Inflammatory macrophage (primary cell): ENCODE results near the gene SSC5D.

ENCODE experiments used
- DNase-seq, 2 donors: peaks; one replicate each; pipeline ENCODE4 v3.0.0-alpha.2; 2020 to 2022

SSC5D gene

DNA sequence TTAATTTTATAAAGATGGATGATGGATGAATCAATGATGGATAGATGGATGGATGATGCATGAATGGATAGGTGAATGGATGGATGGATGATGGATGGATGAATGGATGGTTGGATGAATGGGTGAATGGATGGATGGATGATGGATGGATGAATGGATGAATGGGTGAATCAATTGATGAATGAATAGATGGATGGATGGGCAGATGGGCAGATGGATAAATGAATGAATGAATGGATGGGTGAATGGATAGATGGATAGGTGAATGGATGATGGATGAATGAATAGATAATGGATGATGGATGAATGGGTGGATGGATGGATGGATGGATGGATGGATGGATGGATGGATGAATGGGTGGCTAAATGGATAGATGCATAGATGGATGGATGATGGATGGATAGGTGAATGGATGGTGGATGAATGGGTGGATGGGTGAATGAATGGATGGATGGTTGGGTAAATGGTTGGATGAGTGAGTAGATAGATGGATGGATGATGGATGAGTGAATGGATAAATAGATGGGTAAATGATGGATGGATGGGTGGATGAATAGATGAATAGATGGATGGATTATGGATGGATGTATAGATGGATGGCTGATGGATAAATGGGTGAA is 79.6 kb downstream of the SSC5D start:
- no peak for DNase-seq
